GM23338 (cell line): ENCODE data around the gene ATAD1. TPM values are rescaled to one million over a fixed set of nuclear protein-coding genes. Genes with fewer than 3 reads are reported as not detected.

Experiments used
- ATAC-seq: fragments of 200-7000 bp; cut with Tn5 transposase; 3 replicates; pipeline ENCODE4 v1.9.1; 2020
- DNase-seq: peaks from one replicate; pipeline ENCODE4 v3.0.0-alpha.2; 2015; ENCODE audit warnings: low spot score
- H2AFZ ChIP-seq: fragments of 200-600 bp; sonication (generic); 2 replicates; pipeline ENCODE4 v1.8.0; 2016; ENCODE audit warnings: antibody characterized with exemption, mild to moderate bottlenecking, moderate library complexity
- H3F3A ChIP-seq: fragments of 200-600 bp; sonication (generic); replicated peaks from 2 replicates; pipeline ENCODE4 v1.8.0; 2017; ENCODE audit warnings: antibody characterized with exemption, mixed run types, low read depth
- H3K27ac ChIP-seq: fragments of 200-600 bp; sonication (generic); 2 replicates; pipeline ENCODE4 v1.6.1; 2016; ENCODE audit warnings: low read depth
- H3K27me3 ChIP-seq: fragments of 200-600 bp; sonication (generic); 2 replicates; pipeline ENCODE4 v1.8.0; 2016; ENCODE audit warnings: mild to moderate bottlenecking, mixed run types, moderate library complexity; ENCODE audit not compliant: insufficient read depth
- H3K36me3 ChIP-seq: fragments of 200-600 bp; sonication (generic); 2 replicates; pipeline ENCODE4 v1.8.0; 2016; ENCODE audit warnings: mild to moderate bottlenecking; ENCODE audit not compliant: insufficient read depth
- H3K4me1 ChIP-seq: fragments of 200-600 bp; sonication (generic); 2 replicates; pipeline ENCODE4 v1.8.0; 2016; ENCODE audit warnings: mild to moderate bottlenecking, moderate library complexity; ENCODE audit not compliant: insufficient read depth
- H3K4me2 ChIP-seq: fragments of 200-600 bp; sonication (generic); 2 replicates; pipeline ENCODE4 v1.7.1; 2017; ENCODE audit warnings: mixed run types
- H3K4me3 ChIP-seq: fragments of 200-600 bp; sonication (generic); 2 replicates; pipeline ENCODE4 v1.6.1; 2016; ENCODE audit warnings: mixed run types
- H3K79me2 ChIP-seq: fragments of 200-600 bp; sonication (generic); replicated peaks from 2 replicates; pipeline ENCODE4 v1.8.0; 2017; ENCODE audit warnings: mild to moderate bottlenecking; ENCODE audit not compliant: insufficient read depth
- H3K9me2 ChIP-seq: fragments of 200-600 bp; sonication (generic); 2 replicates; pipeline ENCODE4 v1.8.0; 2017; ENCODE audit not compliant: insufficient read depth
- H4K20me1 ChIP-seq: fragments of 200-600 bp; sonication (generic); replicated peaks from 2 replicates; pipeline ENCODE4 v1.8.0; 2017; ENCODE audit warnings: mild to moderate bottlenecking; ENCODE audit not compliant: insufficient read depth
- H3K27ac Mint-ChIP-seq: 2 replicates; pipeline ENCODE4 v1.8.0; 2020; ENCODE audit warnings: inconsistent platforms, mild to moderate bottlenecking, moderate library complexity, mixed read lengths
- H3K27me3 Mint-ChIP-seq: 3 replicates; pipeline ENCODE4 v1.8.0; 2022; ENCODE audit warnings: low read depth, mild to moderate bottlenecking, moderate library complexity, mixed read lengths, inconsistent platforms; ENCODE audit not compliant: insufficient read depth, poor library complexity
- H3K36me3 Mint-ChIP-seq: 3 replicates; pipeline ENCODE4 v1.8.0; 2021; ENCODE audit warnings: low read depth, mild to moderate bottlenecking, inconsistent platforms, moderate library complexity, mixed read lengths
- H3K4me1 Mint-ChIP-seq: 3 replicates; pipeline ENCODE4 v1.8.0; 2020; ENCODE audit warnings: mild to moderate bottlenecking, inconsistent platforms, mixed read lengths
- H3K4me3 Mint-ChIP-seq: 3 replicates; pipeline ENCODE4 v1.8.0; 2021; ENCODE audit warnings: moderate library complexity, mild to moderate bottlenecking, inconsistent platforms, mixed read lengths
- H3K9me3 Mint-ChIP-seq: 3 replicates; pipeline ENCODE4 v1.8.0; 2020; ENCODE audit warnings: moderate library complexity, mild to moderate bottlenecking, inconsistent platforms, mixed read lengths
- CREB1 ChIP-seq: fragments of 250-450 bp; sonication (Bioruptor Pico); IDR thresholded peaks from 2 replicates; pipeline ENCODE4 v1.5.0; 2020; ENCODE audit warnings: low read depth, mild to moderate bottlenecking, moderate library complexity
- CTCF ChIP-seq, 2 experiments: fragments of 200-600 bp in 1 of 2; sonication (generic) in 1 of 2; conservative IDR thresholded peaks; 2 replicates each; pipeline versions ENCODE4 v1.5.1 to v1.6.1; 2016 to 2017; ENCODE audit warnings: antibody characterized with exemption in 2 of 2, low read depth in 2 of 2, mild to moderate bottlenecking in 2 of 2, moderate library complexity in 1 of 2
- ETS1 ChIP-seq: IDR thresholded peaks from 2 replicates; pipeline ENCODE4 v1.6.1; 2016; ENCODE audit warnings: antibody characterized with exemption
- JUNB ChIP-seq: IDR thresholded peaks from one replicate; pipeline ENCODE4 v1.6.1; 2016; ENCODE audit warnings: antibody characterized with exemption; ENCODE audit not compliant: unreplicated experiment
- NANOG ChIP-seq: IDR thresholded peaks from 2 replicates; pipeline ENCODE4 v1.6.1; 2016; ENCODE audit warnings: antibody characterized with exemption, borderline replicate concordance
- REST ChIP-seq: IDR thresholded peaks from one replicate; pipeline ENCODE4 v1.6.1; 2018; ENCODE audit warnings: antibody characterized with exemption; ENCODE audit not compliant: unreplicated experiment
- ZNF114 ChIP-seq: fragments of 250-450 bp; sonication (Bioruptor Pico); IDR thresholded peaks from 2 replicates; pipeline ENCODE4 v1.5.0; 2020; ENCODE audit warnings: mild to moderate bottlenecking, moderate library complexity
- ZNF331 ChIP-seq: fragments of 250-450 bp; sonication (Bioruptor Pico); IDR thresholded peaks from 2 replicates; pipeline ENCODE4 v1.5.0; 2020; ENCODE audit warnings: low read depth, mild to moderate bottlenecking, moderate library complexity
- ZNF462 ChIP-seq: fragments of 250-450 bp; sonication (Bioruptor Pico); IDR thresholded peaks from 2 replicates; pipeline ENCODE4 v1.5.0; 2020; ENCODE audit warnings: mild to moderate bottlenecking, moderate library complexity
- polyA plus RNA-seq: library from polyadenylated mRNA; unstranded; fragments of >200 nt; fragmentation: Nextera tagmentation; extraction: Ambion mirVana; gene quantifications from 2 replicates; pipeline ENCODE4 v1.2.1, GENCODE V29; 2016
- total RNA-seq: library from RNA; depleted of rRNA; stranded (reverse); fragments of >200 nt; shearing (Covaris generic); gene quantifications from 2 replicates; pipeline ENCODE4 v1.2.3, GENCODE V29; 2014

ATAD1 gene
- total and polyA plus RNA-seq, 2 experiments from 2014 or later = 30.3 to 49.6 TPM

- H3K4me1 Mint-ChIP-seq = peaks cover 29% of the 10 kb centered on the region
- peaks cover 34% of the 10 kb centered on the region; the same call in 2 of the 3 replicates for H3K36me3 Mint-ChIP-seq
- H3K4me1 ChIP-seq = peaks cover 18% of the 10 kb centered on the region
- H3K27ac ChIP-seq = no peak overlapping the region
- H2AFZ ChIP-seq = no peak overlapping the region
- ATAC-seq (no peak), DNase-seq (no peak)
- no peaks in the 10 kb centered on the region for H4K20me1 ChIP-seq
- H3K4me3 ChIP-seq = no peak overlapping the region
- no peaks in the 10 kb centered on the region for H3K27me3 ChIP-seq
- no peak overlapping the region for H3K4me3 Mint-ChIP-seq
- no peak overlapping the region for H3K4me2 ChIP-seq
- no peaks in the 10 kb centered on the region; the same call in 1 of the 2 replicates for H3F3A ChIP-seq
- H3K79me2 ChIP-seq = no peaks in the 10 kb centered on the region
- peaks cover 4% of the 10 kb centered on the region for H3K27me3 Mint-ChIP-seq
- TF ChIP-seq ETS1 = no peak
- TF ChIP-seq NANOG = no peak
- TF ChIP-seq ZNF462 (CRISPR knock-in tag) = no peak
- TF ChIP-seq REST = no peak
- no peak for TF ChIP-seq ZNF331 (CRISPR knock-in tag)
- TF ChIP-seq CTCF (conservative IDR thresholded peaks at IDR 0.05; ENCODE audit: low read depth in 2 of 2) = no peak
- TF ChIP-seq CREB1 (CRISPR knock-in tag) = no peak
- no peak for TF ChIP-seq JUNB
- no peak for TF ChIP-seq ZNF114 (CRISPR knock-in tag)
- 0 out of 3 replicates have a peak, but pooled peaks cover 4% of the 10 kb centered on the region for H3K9me3 Mint-ChIP-seq
- no peaks in the 10 kb centered on the region; the same call in 1 of the 2 replicates for H3K36me3 ChIP-seq
- H3K9me2 ChIP-seq = no peaks in the 10 kb centered on the region
- H3K27ac Mint-ChIP-seq = no peak overlapping the region
These were observed 66.8 kb downstream of the ATAD1 start for GRCh38 chr10:87751274-87751673.
